HL-60 (cell line): ENCODE measurements around the gene PTPRF.
"Not testable (repeated sequence)": the region's sequence is repeated elsewhere in the genome, so short reads cannot be mapped to it uniquely, and the experiment has no call there.

ENCODE experiments used
- GABPA ChIP-seq: IDR thresholded peaks from 2 replicates; pipeline ENCODE4 v1.6.1; 2012; ENCODE audit warnings: low read depth
- POLR2AphosphoS5 ChIP-seq: IDR thresholded peaks from 2 replicates; pipeline ENCODE4 v1.6.1; 2012; ENCODE audit warnings: low read depth
- SPI1 ChIP-seq: IDR thresholded peaks from 2 replicates; pipeline ENCODE4 v1.6.1; 2012; ENCODE audit warnings: low read depth, mild to moderate bottlenecking, borderline replicate concordance
- TF ChIP-seq, protein P1 (sequence below): IDR thresholded peaks from one replicate; pipeline ENCODE4 v1.5.1; 2011; ENCODE audit warnings: low read length, control low read depth, inconsistent platforms; ENCODE audit not compliant: insufficient read depth
- TF ChIP-seq, protein P2 (sequence below): IDR thresholded peaks from 2 replicates; pipeline ENCODE4 v1.6.1; 2012; ENCODE audit warnings: low read depth; ENCODE audit not compliant: insufficient replicate concordance

- TF ChIP-seq, protein P1, sequence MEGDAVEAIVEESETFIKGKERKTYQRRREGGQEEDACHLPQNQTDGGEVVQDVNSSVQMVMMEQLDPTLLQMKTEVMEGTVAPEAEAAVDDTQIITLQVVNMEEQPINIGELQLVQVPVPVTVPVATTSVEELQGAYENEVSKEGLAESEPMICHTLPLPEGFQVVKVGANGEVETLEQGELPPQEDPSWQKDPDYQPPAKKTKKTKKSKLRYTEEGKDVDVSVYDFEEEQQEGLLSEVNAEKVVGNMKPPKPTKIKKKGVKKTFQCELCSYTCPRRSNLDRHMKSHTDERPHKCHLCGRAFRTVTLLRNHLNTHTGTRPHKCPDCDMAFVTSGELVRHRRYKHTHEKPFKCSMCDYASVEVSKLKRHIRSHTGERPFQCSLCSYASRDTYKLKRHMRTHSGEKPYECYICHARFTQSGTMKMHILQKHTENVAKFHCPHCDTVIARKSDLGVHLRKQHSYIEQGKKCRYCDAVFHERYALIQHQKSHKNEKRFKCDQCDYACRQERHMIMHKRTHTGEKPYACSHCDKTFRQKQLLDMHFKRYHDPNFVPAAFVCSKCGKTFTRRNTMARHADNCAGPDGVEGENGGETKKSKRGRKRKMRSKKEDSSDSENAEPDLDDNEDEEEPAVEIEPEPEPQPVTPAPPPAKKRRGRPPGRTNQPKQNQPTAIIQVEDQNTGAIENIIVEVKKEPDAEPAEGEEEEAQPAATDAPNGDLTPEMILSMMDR: not testable (repeated sequence)
- TF ChIP-seq, protein P2, sequence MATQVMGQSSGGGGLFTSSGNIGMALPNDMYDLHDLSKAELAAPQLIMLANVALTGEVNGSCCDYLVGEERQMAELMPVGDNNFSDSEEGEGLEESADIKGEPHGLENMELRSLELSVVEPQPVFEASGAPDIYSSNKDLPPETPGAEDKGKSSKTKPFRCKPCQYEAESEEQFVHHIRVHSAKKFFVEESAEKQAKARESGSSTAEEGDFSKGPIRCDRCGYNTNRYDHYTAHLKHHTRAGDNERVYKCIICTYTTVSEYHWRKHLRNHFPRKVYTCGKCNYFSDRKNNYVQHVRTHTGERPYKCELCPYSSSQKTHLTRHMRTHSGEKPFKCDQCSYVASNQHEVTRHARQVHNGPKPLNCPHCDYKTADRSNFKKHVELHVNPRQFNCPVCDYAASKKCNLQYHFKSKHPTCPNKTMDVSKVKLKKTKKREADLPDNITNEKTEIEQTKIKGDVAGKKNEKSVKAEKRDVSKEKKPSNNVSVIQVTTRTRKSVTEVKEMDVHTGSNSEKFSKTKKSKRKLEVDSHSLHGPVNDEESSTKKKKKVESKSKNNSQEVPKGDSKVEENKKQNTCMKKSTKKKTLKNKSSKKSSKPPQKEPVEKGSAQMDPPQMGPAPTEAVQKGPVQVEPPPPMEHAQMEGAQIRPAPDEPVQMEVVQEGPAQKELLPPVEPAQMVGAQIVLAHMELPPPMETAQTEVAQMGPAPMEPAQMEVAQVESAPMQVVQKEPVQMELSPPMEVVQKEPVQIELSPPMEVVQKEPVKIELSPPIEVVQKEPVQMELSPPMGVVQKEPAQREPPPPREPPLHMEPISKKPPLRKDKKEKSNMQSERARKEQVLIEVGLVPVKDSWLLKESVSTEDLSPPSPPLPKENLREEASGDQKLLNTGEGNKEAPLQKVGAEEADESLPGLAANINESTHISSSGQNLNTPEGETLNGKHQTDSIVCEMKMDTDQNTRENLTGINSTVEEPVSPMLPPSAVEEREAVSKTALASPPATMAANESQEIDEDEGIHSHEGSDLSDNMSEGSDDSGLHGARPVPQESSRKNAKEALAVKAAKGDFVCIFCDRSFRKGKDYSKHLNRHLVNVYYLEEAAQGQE: not testable (repeated sequence)
- TF ChIP-seq POLR2AphosphoS5, GABPA, SPI1: not testable (repeated sequence)
Measured at GRCh38 chr1:43501806-43502205, 28.9 kb upstream of the PTPRF start.
